ENCODE data around the gene CACNA1C.

Gene CACNA1C

GRCh38 chr12:2229661-2230539 lies 177.1 kb downstream of the CACNA1C start:
- no peak overlapping the region for H3K27ac ChIP-seq
- TF ChIP-seq, protein P1, sequence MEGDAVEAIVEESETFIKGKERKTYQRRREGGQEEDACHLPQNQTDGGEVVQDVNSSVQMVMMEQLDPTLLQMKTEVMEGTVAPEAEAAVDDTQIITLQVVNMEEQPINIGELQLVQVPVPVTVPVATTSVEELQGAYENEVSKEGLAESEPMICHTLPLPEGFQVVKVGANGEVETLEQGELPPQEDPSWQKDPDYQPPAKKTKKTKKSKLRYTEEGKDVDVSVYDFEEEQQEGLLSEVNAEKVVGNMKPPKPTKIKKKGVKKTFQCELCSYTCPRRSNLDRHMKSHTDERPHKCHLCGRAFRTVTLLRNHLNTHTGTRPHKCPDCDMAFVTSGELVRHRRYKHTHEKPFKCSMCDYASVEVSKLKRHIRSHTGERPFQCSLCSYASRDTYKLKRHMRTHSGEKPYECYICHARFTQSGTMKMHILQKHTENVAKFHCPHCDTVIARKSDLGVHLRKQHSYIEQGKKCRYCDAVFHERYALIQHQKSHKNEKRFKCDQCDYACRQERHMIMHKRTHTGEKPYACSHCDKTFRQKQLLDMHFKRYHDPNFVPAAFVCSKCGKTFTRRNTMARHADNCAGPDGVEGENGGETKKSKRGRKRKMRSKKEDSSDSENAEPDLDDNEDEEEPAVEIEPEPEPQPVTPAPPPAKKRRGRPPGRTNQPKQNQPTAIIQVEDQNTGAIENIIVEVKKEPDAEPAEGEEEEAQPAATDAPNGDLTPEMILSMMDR (conservative IDR thresholded peaks at IDR 0.05; ENCODE audit: low read depth) = no peak
- ChIA-PET CTCF (interaction anchor here (0.5 kb wide), 1 partner anchor 58 kb away, joined by 4 read pairs; no protein-coding TSS in a partner anchor), POLR2A (ENCODE audit: low non-redundant PET) (no interaction called here)
- DNase-seq (ENCODE audit: low spot score) = no peak

DNA sequence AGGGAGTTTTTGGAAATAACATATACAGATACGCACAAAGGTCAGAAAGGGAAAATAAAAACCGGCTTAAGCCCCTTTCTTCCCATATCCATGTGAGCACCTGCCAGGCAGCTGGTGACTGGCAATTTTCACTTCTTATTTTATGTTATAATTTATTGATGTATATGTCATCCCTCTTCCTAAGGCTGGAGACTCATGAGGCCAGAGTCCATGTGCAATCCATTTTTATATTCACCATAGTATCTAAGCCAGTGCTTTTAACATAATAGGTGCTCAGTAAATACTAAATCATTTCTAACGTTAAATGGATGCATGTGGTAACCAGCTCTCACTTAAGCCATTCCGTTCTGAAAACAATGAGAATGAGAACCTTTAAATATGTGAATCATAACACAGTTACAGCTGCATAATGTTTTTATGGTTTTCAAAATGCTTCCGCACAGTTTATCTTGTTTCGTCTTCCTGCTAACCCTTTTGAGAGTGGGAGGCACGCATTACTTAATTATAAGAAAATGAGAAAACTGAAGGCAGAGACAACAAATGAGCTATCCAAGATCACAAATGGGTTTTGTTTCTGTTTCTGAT lies 178.3 kb downstream of the CACNA1C start:
- TF ChIP-seq, protein P1 (conservative IDR thresholded peaks at IDR 0.05; ENCODE audit: low read depth) = no peak
- ChIA-PET CTCF (interaction anchor here (0.6 kb wide), 1 partner anchor 61 kb away, joined by 3 read pairs; no protein-coding TSS in a partner anchor), POLR2A (ENCODE audit: low non-redundant PET) (no interaction called here)
- H3K27ac ChIP-seq = no peak overlapping the region
- DNase-seq (ENCODE audit: low spot score) = no peak

- CTCF ChIA-PET = interaction anchor here (0.6 kb wide), 1 partner anchor 61 kb away, joined by 3 read pairs; no protein-coding TSS in a partner anchor
- POLR2A ChIA-PET (ENCODE audit: low non-redundant PET) = no interaction called here
- no peak overlapping the region for H3K27ac ChIP-seq
- DNase-seq (ENCODE audit: low spot score) = no peak
- TF ChIP-seq, protein P1 (conservative IDR thresholded peaks at IDR 0.05; ENCODE audit: low read depth) = no peak
These were observed 179.2 kb downstream of the CACNA1C start for GRCh38 chr12:2231956-2232355.

GRCh38 chr12:2233034-2233433 lies 180.2 kb downstream of the CACNA1C start:
- POLR2A ChIA-PET (ENCODE audit: low non-redundant PET) = no interaction called here
- CTCF ChIA-PET = no interaction called here
- H3K27ac ChIP-seq = no peak overlapping the region
- DNase-seq (ENCODE audit: low spot score) = peak; percentile 26
- TF ChIP-seq, protein P1 (conservative IDR thresholded peaks at IDR 0.05; ENCODE audit: low read depth) = no peak

GRCh38 chr12:2234091-2234490 lies 181.3 kb downstream of the CACNA1C start:
- POLR2A ChIA-PET (ENCODE audit: low non-redundant PET) = no interaction called here
- no peak overlapping the region for H3K27ac ChIP-seq
- DNase-seq (ENCODE audit: low spot score) = no peak
- CTCF ChIA-PET = no interaction called here
- TF ChIP-seq, protein P1 (conservative IDR thresholded peaks at IDR 0.05; ENCODE audit: low read depth) = no peak

DNA sequence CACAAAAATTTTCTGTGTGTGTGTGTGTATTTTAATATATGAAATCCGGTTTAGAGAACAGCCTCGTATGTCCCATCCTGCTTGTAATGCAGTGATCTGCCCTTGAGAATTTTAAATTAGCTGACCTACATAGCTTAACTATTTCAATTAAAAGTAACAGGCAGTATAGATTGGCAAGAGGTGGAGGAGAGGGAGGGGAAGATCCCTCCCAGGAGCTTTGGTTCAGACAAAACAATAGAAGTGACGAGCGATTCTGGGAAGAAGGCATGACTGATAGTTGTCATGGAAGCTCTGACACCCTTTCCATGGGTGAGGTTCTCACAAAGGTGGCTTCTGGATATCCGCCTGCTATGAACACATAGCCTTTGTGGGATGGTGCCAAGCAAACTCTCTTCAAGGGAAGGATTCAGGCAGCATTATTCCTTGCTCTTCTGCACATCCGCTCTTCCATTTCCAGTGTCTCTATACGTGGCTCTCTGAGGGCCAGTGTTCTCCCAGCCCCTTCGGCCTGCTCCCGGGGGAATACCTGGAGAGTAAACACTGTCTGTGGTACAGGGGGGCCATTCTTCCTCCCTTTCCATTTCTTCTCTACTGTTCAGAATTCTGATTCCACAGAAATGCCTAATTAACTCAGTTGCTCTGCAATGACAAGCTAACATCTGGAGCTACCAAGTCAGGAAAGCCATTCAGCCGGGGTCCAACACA lies 182.0 kb downstream of the CACNA1C start:
- POLR2A ChIA-PET (ENCODE audit: low non-redundant PET) = no interaction called here
- no peak overlapping the region for H3K27ac ChIP-seq
- CTCF ChIA-PET = no interaction called here
- TF ChIP-seq, protein P1 (conservative IDR thresholded peaks at IDR 0.05; ENCODE audit: low read depth) = no peak
- DNase-seq (ENCODE audit: low spot score) = no peak

All from RWPE1 (cell line).